ENCODE results near the gene NLRP11.

GRCh38 chr19:55836340-55836739 lies 4.5 kb upstream of the NLRP11 start, which contains the start of gene NLRP4:
- TF ChIP-seq CTCF (IDR thresholded peaks at IDR 0.05) = no peak
- no peak for TF ChIP-seq POLR2A (IDR thresholded peaks at IDR 0.05)
